H4 (cell line): Measurements from ENCODE around the gene NLRP3. TPM values are rescaled to one million over a fixed set of nuclear protein-coding genes. Genes with fewer than 3 reads are reported as not detected.
A peak's percentile ranks its signal among the peaks of the same experiment; 100 is the strongest.

Experiments
- DNase-seq: peaks from one replicate; pipeline ENCODE4 v3.0.0-alpha.2; 2015; ENCODE audit warnings: low spot score
- total RNA-seq: library from RNA; depleted of rRNA; stranded (reverse); fragments of >200 nt; shearing (Covaris generic); gene quantifications from 2 replicates; pipeline ENCODE4 v1.2.3, GENCODE V29; 2014

NLRP3 gene
- total RNA-seq, 1 experiment from 2014 or later = 0.50 TPM

GRCh38 chr1:247437551-247438505 is 21.9 kb downstream of the NLRP3 start:
- no peak for DNase-seq

GRCh38 chr1:247440001-247440620 is 24.1 kb downstream of the NLRP3 start:
- DNase-seq = no peak

- no peak for DNase-seq
These were observed 25.6 kb downstream of the NLRP3 start for GRCh38 chr1:247441606-247442005.

- no peak for DNase-seq
These were observed 26.2 kb downstream of the NLRP3 start for GRCh38 chr1:247442164-247442563.

GRCh38 chr1:247443641-247444040 is 27.7 kb downstream of the NLRP3 start:
- DNase-seq = no peak

- no peak for DNase-seq
These were observed 28.6 kb downstream of the NLRP3 start for GRCh38 chr1:247444571-247444970.

- DNase-seq = no peak
These were observed 29.8 kb downstream of the NLRP3 start for GRCh38 chr1:247445526-247446356.

- DNase-seq = no peak
These were observed 31.4 kb downstream of the NLRP3 start for GRCh38 chr1:247447162-247447909.

GRCh38 chr1:247448107-247448791 is 32.3 kb downstream of the NLRP3 start:
- DNase-seq = peak; percentile 21

- no peak for DNase-seq
These were observed 35.5 kb downstream of the NLRP3 start for GRCh38 chr1:247451388-247452010.

GRCh38 chr1:247452447-247453039 is 36.6 kb downstream of the NLRP3 start:
- no peak for DNase-seq

GRCh38 chr1:247453245-247453644 is 37.3 kb downstream of the NLRP3 start:
- no peak for DNase-seq

GRCh38 chr1:247453997-247454396 is 38.0 kb downstream of the NLRP3 start:
- no peak for DNase-seq

- DNase-seq = no peak
These were observed 40.0 kb downstream of the NLRP3 start for GRCh38 chr1:247456021-247456420.

GRCh38 chr1:247456914-247457639 is 41.1 kb downstream of the NLRP3 start:
- DNase-seq = no peak

- DNase-seq = no peak
These were observed 43.5 kb downstream of the NLRP3 start for GRCh38 chr1:247459507-247459906.

- no peak for DNase-seq
These were observed 49.8 kb downstream of the NLRP3 start for GRCh38 chr1:247465796-247466195.

- DNase-seq = no peak
These were observed 51.2 kb downstream of the NLRP3 start for GRCh38 chr1:247467129-247467528.

- no peak for DNase-seq
These were observed 52.6 kb downstream of the NLRP3 start for GRCh38 chr1:247468481-247469140.
